ENCODE measurements around the gene SLC7A5.
"Not testable (repeated sequence)": the region's sequence is repeated elsewhere in the genome, so short reads cannot be mapped to it uniquely, and the experiment has no call there.

SLC7A5 gene

DNA sequence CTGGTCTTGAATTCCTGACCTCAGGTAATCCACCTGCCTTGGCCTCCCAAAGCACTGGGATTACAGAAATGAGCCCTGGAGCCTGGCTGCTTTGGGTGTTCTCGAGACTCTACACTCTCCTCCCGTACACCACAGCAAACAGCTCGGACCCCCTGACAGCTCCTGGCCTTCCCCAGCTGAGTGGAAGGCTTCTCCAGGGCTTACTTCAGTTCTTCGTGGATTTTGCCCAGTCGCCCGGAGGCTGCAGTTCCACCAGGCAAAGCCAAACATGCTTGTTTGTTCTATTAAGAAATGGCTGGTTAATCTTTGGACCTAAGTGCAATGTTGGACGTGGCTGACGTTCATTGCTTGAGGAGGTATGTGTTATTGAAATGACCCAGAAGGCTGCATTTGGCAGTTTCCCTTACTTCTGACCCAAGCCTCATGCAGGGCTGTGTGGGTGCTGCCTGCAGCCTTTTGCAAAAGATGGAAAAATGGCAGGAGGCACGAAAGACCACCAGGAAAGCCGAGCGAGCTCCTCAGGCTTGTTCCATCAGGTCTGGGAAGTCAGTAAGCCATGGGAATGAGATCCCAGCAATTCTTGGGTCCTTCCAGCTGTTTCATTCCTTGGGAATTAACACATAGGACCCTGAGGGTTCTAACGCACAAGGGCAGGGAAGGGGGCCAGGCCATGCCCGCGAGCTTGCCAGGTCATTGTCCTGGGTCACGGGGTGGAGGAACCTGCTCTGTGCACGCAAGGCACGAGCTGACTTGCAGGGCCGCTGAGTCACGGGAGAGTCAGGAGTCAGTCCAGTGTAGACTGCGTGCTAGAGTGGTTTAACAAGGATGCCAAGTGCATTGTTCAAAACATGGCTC is 79.6 kb downstream of the SLC7A5 start:
- no peak for DNase-seq

DNA sequence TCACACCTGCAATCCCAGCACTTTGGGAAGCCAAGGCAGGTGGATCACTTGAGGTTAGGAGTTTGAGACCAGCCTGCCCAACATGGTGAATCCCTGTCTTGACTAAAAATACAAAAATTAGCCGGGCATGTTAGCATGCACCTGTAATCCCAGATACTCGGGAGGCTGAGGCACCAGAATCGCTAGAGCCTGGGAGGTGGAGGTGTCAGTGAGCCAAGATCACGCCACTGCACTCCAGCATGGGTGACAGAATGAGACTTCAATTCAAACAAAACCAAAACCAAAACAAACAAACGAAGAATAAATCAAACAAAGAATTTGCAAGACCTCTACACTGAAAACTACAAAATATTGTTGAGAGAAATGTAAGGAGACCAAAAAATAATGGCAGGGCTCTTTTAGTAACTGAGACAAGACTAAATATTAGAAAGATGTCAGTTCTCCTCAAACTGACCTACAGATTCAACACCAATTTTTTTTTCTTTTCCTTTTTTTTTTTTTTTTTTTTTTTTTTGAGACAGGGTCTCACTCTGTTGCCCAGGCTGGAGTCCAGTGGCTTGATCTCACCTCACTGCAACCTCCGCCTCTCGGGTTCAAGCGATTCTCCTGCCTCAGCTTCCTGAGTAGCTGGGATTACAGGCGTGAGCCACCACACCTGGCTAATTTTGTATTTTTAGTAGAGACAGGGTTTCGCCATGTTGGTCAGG is 80.4 kb downstream of the SLC7A5 start:
- DNase-seq, result not testable (repeated sequence)

DNA sequence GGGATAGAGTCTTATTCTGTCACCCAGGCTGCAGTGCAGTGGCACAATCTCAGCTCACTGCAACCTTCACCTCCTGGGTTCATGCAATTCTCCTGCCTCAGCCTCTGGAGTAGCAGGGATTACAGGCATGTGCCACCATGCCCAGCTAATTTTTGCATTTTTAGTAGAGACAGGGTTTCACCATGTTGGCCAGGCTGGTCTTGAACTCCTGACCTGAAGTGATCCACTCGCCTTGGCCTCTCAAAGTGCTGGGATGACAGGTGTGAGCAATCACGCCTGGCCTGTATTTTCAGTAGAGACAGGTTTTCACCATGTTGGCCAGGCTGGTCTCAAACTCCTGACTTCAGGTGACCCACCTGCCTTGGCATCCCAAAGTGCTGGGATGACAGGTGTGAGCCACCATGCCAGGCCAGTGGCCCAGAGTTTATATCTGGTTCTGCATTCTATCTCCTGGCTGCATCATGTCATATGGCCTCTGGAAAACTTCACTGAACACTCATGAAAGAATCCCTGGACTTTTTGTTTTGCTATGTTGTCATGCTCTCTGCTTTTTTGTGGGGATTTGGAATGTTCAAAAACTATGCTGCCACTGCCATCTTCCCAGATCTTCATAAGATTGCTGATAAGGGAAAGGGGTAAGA is 81.7 kb downstream of the SLC7A5 start:
- not testable (repeated sequence) for DNase-seq

DNA sequence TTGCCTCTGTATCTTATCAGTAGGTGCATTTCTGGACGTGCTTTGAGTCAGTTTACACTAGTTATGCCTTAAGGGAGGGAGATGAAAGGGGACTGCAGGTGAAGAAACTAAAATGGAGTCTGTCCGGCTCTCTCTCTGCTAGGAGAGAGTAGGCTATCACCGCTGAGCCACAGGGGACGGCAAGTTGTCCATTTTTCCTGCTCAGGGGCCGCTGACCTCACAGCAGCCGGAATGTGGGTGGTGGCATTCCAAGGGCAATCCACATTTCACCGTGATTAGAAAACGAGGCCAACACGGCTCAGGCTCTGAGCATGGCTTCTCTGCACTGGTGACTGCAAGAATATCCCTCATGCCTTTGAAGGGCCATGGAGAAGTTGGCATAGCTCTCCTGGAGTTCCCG is 84.5 kb downstream of the SLC7A5 start:
- DNase-seq, result no peak

DNA sequence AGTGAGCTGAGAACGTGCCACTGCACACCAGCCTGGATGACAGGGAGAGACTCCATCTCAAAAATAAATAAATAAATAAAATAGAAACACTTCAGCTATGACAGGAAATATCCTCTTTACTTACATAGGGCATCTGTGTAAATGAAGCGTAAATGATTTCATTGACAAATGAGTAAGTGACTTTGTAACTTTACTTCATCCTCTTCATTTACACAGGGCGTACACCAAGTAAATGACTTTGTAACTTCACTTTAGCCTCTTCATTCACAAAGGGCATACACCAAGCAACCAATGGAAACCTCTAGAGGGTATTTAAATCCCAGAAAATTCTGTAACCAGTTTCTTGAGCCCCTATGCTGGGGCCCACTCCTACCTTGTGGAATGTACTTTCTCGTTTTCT is 87.3 kb downstream of the SLC7A5 start:
- no peak for DNase-seq

DNA sequence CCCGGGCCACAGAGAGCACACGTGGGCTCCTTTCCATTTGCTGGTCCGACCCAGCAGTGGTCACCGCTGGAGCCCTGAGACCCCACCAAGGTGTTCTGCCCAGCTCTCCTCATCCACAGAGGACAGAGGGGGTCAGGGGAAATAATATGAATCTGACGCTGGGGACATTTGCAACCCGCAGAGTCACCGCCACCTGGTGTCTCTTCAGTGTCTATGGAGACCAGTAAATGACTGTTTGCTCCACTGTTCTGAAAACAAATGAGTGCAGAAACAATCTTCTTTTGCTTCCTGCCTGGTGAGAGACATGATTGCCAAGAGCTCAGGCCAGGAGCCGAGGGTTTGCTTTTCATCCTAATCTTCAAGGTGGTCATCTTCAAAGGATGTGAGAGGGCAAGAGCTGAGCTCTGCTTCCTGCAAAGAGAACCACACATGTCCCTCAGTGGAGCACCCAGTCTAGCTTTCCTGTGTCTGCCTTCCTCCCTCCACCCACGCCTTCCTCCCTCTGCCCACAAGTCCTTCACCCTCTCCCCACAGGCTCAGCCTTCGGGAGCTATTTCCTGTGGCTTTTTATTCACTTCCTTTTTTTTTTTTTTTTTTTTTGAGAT is 88.8 kb downstream of the SLC7A5 start:
- DNase-seq, result peak; percentile 79

Measured in hematopoietic multipotent progenitor cell treated with erythropoietin and hydrocortisone succinate and interleukin-3 and kit ligand, for 6 days (in vitro differentiated cells).